Kidney epithelial cell (primary cell): ENCODE measurements around the gene NDUFAF5. TPM values are rescaled to one million over a fixed set of nuclear protein-coding genes. Genes with fewer than 3 reads are reported as not detected.

ENCODE experiments used
- DNase-seq: peaks from one replicate; pipeline ENCODE4 v3.0.0-alpha.2; 2010; ENCODE audit warnings: low read depth
- H3K27me3 ChIP-seq: 2 replicates; pipeline ENCODE4 v1.6.0; 2011; ENCODE audit warnings: low read length; ENCODE audit not compliant: control insufficient read depth, insufficient read depth
- H3K36me3 ChIP-seq: 2 replicates; pipeline ENCODE4 v1.5.1; 2011; ENCODE audit warnings: low read length; ENCODE audit not compliant: control insufficient read depth, insufficient read depth
- H3K4me3 ChIP-seq: 2 replicates; pipeline ENCODE4 v1.5.1; 2011; ENCODE audit warnings: low read depth, mild to moderate bottlenecking, control low read depth, low read length
- CTCF ChIP-seq: IDR thresholded peaks from 2 replicates; pipeline ENCODE4 v1.5.1; 2011; ENCODE audit warnings: mild to moderate bottlenecking, moderate library complexity, low read length, control low read depth, inconsistent platforms; ENCODE audit not compliant: insufficient read depth, poor library complexity, severe bottlenecking
- total RNA-seq: library from RNA; depleted of rRNA; stranded (reverse); fragments of >200 nt; gene quantifications from 2 replicates; pipeline ENCODE4 v1.2.3, GENCODE V29; 2015

NDUFAF5 gene
- total RNA-seq, 1 donor from 2014 or later: 46.8 TPM

- no peak for TF ChIP-seq CTCF
- Histone ChIP-seq H3K27me3 (no peaks in the 10 kb centered on the region), H3K4me3 (no peak overlapping the region), H3K36me3 (no peaks in the 10 kb centered on the region)
- no peak for DNase-seq
Observed at GRCh38 chr20:13744352-13744751, 40.5 kb upstream of the NDUFAF5 start.

DNA sequence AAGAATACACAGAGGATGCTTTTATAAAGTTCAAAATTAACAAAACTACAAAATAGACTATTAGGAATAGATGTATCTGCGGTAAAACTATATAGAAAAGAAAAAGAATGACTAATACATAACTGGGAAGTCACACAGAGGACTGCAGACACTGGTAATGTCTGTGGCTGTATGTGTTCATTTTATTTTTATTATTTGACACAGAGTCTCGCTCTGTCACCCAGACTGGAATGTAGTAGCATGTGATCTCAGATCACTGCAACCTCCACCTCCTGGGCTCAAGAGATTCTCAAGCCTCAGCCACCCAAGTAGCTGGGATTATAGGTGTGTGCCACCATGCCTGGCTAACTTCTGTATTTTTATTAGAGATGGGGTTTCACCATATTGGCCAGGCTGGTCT is 39.0 kb upstream of the NDUFAF5 start:
- Histone ChIP-seq H3K27me3 (no peaks in the 10 kb centered on the region), H3K4me3 (no peak overlapping the region), H3K36me3 (no peaks in the 10 kb centered on the region)
- no peak for TF ChIP-seq CTCF
- DNase-seq: no peak

DNA sequence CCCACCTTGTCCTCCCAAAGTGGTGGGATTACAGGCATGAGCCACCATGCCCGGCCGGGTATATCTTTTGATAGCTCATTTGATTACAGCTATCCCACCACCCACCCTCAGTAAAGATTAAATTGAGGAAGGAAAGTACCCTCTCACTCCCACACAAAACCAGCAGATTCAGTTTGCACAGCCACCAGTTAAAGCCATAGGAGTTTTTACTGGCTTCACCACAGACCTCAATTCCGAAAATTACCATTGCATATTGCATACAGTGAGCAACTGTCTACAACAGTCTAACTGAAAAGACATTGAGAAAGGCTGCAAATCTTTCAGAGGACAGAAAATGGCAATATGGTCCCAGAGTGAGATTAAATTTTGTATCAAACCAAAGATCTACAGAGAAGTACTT is 35.0 kb upstream of the NDUFAF5 start:
- H3K4me3 ChIP-seq: no peak overlapping the region
- no peaks in the 10 kb centered on the region for H3K27me3 ChIP-seq
- TF ChIP-seq CTCF: no peak
- H3K36me3 ChIP-seq: no peaks in the 10 kb centered on the region
- DNase-seq: no peak

DNA sequence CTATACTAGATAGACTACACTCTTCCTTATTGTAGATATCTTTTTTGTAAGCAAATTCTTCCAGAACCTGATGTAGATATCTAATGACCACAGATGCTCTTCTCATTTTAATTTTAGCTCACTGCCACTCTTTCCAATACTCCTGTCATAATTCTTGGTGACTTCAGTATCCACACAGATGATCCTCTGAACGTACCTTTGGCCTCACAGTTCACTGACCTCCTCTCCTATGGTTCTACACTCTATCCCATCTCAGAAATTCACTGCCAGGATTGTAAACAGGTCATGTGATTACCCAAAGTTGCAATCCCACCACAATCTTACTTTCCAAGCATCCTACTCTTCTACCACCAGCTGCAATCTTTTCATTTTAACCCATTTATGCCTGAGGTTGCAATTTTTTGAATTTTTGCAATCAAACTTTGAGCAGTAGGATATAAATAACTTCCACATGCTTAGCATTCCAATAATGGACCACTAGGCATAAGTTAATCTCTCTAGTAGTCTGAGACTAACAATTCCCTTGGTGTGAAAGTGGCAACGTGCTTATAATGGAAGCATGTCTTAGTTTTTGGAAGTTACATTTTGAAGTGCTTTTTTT is 31.3 kb upstream of the NDUFAF5 start:
- H3K36me3 ChIP-seq: no peaks in the 10 kb centered on the region

GRCh38 chr20:13755809-13756208 is 29.0 kb upstream of the NDUFAF5 start:
- no peak for TF ChIP-seq CTCF
- no peaks in the 10 kb centered on the region for H3K36me3 ChIP-seq
- no peaks in the 10 kb centered on the region for H3K27me3 ChIP-seq
- no peak for DNase-seq
- H3K4me3 ChIP-seq: no peak overlapping the region

More for the DNA sequence above, 31.3 kb upstream of the NDUFAF5 start:
- Histone ChIP-seq H3K27me3 (no peaks in the 10 kb centered on the region), H3K4me3 (no peak overlapping the region)
- DNase-seq: no peak
- TF ChIP-seq CTCF: no peak

DNA sequence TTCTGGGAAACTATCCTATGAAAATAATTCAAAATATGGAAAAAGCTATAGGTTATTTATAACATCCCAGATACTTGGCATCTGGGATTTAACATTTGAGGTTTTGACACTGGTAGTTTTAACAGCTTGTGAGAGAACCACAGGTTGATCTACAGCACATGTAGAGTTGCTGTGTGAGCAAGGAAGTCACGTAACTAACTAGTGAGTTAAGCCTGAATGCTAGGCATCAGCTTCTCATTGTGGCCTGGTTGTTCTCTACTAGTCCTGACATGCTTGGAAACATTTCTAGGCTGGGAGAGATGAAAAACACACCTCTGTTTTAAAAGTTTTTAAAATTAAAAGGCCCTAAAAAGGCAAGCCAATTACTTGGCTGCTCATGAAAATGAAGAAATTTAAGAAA is 28.3 kb upstream of the NDUFAF5 start:
- Histone ChIP-seq H3K4me3 (no peak overlapping the region), H3K36me3 (no peaks in the 10 kb centered on the region), H3K27me3 (no peaks in the 10 kb centered on the region)
- no peak for TF ChIP-seq CTCF
- DNase-seq: no peak
